22Rv1 (cell line): Measurements from ENCODE around the gene CADM1.

Experiments
- H3K27ac ChIP-seq: fragments of 450-650 bp; 2 replicates; pipeline ENCODE4 v1.5.1; 2017
- CTCF ChIP-seq: fragments of 450-650 bp; IDR thresholded peaks from 2 replicates; pipeline ENCODE4 v1.5.1; 2017; ENCODE audit warnings: mild to moderate bottlenecking
- ZFX ChIP-seq: fragments of 450-650 bp; IDR thresholded peaks from 2 replicates; pipeline ENCODE4 v1.6.1; 2017; ENCODE audit warnings: antibody characterized with exemption, borderline replicate concordance

CADM1 gene

GRCh38 chr11:115366826-115367225 is 137.4 kb downstream of the CADM1 start:
- H3K27ac ChIP-seq = no peak overlapping the region
- TF ChIP-seq ZFX (no peak), CTCF (no peak)

- TF ChIP-seq CTCF = no peak
- no peak for TF ChIP-seq ZFX
- no peak overlapping the region for H3K27ac ChIP-seq
Measured at GRCh38 chr11:115365907-115366306, 138.3 kb downstream of the CADM1 start.

- H3K27ac ChIP-seq = no peak overlapping the region
- TF ChIP-seq CTCF (no peak), ZFX (no peak)
Measured at GRCh38 chr11:115364896-115365295, 139.3 kb downstream of the CADM1 start.

- TF ChIP-seq CTCF = no peak
- no peak for TF ChIP-seq ZFX
- no peak overlapping the region for H3K27ac ChIP-seq
Measured at GRCh38 chr11:115363921-115364320, 140.3 kb downstream of the CADM1 start.

GRCh38 chr11:115363426-115363825 is 140.8 kb downstream of the CADM1 start:
- TF ChIP-seq CTCF (no peak), ZFX (no peak)
- H3K27ac ChIP-seq = no peak overlapping the region

GRCh38 chr11:115362997-115363396 is 141.2 kb downstream of the CADM1 start:
- TF ChIP-seq ZFX (no peak), CTCF (no peak)

GRCh38 chr11:115361025-115361424 is 143.2 kb downstream of the CADM1 start:
- no peak overlapping the region for H3K27ac ChIP-seq
- no peak for TF ChIP-seq CTCF
- TF ChIP-seq ZFX = no peak

More at GRCh38 chr11:115362997-115363396, 141.2 kb downstream of the CADM1 start:
- H3K27ac ChIP-seq = no peak overlapping the region
